Sigmoid colon (tissue), 7 donors: ENCODE results near the gene RGL4. TPM values are rescaled to one million over a fixed set of nuclear protein-coding genes. Genes with fewer than 3 reads are reported as not detected.
"Not testable (repeated sequence)": the region's sequence is repeated elsewhere in the genome, so short reads cannot be mapped to it uniquely, and the experiment has no call there.

ENCODE experiments used
- DNase-seq: peaks from one replicate; pipeline ENCODE4 v3.0.0-alpha.2; 2019
- H3K27ac ChIP-seq, 4 donors: fragments of 200-600 bp; sonication (generic); one replicate each; pipeline ENCODE4 v1.5.1; 2016 to 2019; ENCODE audit warnings: mild to moderate bottlenecking in 1 of 4
- H3K27me3 ChIP-seq, 3 donors: fragments of 200-600 bp; sonication (generic); one replicate each; pipeline ENCODE4 v1.5.1; 2019; ENCODE audit warnings: mild to moderate bottlenecking in 1 of 3
- H3K36me3 ChIP-seq, 4 donors: fragments of 200-600 bp; sonication (generic); one replicate each; pipeline ENCODE4 v1.5.1; 2016 to 2019
- H3K4me1 ChIP-seq, 4 donors: fragments of 200-600 bp; sonication (generic); one replicate each; pipeline ENCODE4 v1.5.1; 2017 to 2019
- H3K4me3 ChIP-seq, 4 donors: fragments of 200-600 bp; sonication (generic); one replicate each; pipeline ENCODE4 v1.5.1; 2017 to 2019; ENCODE audit warnings: mild to moderate bottlenecking in 2 of 4, moderate library complexity in 1 of 4
- H3K9me3 ChIP-seq, 4 donors: fragments of 200-600 bp in 3 of 4; sonication (generic) in 3 of 4; one replicate each; pipeline versions ENCODE4 v1.5.1 to v1.6.1; 2013 to 2019
- CTCF ChIP-seq, 4 experiments: fragments of 450-650 bp in 3 of 4; fragments of 200-600 bp in 1 of 4; IDR thresholded peaks; one replicate each; pipeline ENCODE4 v1.5.1; 2016 to 2019; ENCODE audit warnings: antibody characterized with exemption in 4 of 4, mild to moderate bottlenecking in 3 of 4, moderate library complexity in 2 of 4
- EP300 ChIP-seq, 4 donors: sonication (generic); formaldehyde crosslinking; IDR thresholded peaks; one replicate each; pipeline ENCODE4 v1.6.1; 2017; ENCODE audit warnings: antibody characterized with exemption in 4 of 4
- POLR2A ChIP-seq, 2 donors: fragments of 450-650 bp; IDR thresholded peaks; one replicate each; pipeline ENCODE4 v1.6.1; 2016; ENCODE audit warnings: antibody characterized with exemption in 2 of 2, mild to moderate bottlenecking in 2 of 2, moderate library complexity in 2 of 2
- POLR2AphosphoS5 ChIP-seq, 4 donors: sonication (generic); formaldehyde crosslinking; IDR thresholded peaks; one replicate each; pipeline ENCODE4 v1.6.1; 2017; ENCODE audit warnings: antibody characterized with exemption in 4 of 4
- WGBS, 2 donors: extraction: QIAGEN DNeasy Blood & Tissue Kit; methylation state at CpG; one replicate each; pipeline ENCODE4 v1.1.7; 2013; 5-methylcytosine and 5-hydroxymethylcytosine counted together
- intact Hi-C: fragments of 100-400 bp; cut with DNase I; formaldehyde crosslinking; loops from one replicate; pipeline ENCODE4 v1.15.1; 2023
- polyA plus RNA-seq, 3 donors: library from polyadenylated mRNA; stranded (reverse); fragments of 200-250 nt; gene quantifications; one replicate each; pipeline ENCODE4 v1.2.3, GENCODE V29; 2013
- total RNA-seq, 4 donors: library from RNA; depleted of rRNA; stranded (reverse); fragments of >200 nt; gene quantifications; one replicate each; pipeline ENCODE4 v1.1.0, GENCODE V29; 2016
- donor health status: healthy with polysubstance abuse.
- donor health status: Bipolar disorder and iron deficiency.
- donor health status: healthy.

Gene RGL4
- total and polyA plus RNA-seq, 7 donors, result 1.8 to 3.2 (median 2.8) TPM; not detected in 4

DNA sequence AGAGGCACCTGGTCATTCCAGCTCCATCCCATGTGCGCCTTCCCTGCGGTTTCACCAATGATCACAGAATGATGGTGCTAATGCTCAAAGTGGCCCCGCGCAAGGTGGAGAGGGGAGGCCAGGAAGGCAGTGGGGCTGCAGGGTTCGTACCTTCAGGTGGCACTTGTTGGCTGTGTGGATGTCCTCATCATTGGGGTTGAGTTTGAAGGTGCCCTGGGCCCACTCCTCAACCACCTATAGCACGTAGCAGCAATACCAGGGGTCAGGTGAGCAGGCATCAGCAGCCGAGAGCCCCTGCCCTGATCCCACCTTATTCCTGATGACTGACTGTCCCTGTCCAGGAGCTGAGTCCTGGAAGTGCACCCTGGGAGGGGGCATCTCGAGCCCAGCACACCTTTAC, 38.1 kb upstream of the RGL4 start:
- WGBS, 2 donors, result 89 to 97% methylated on average over 8 of the region's 8 CpGs
- peak; percentile 44 for DNase-seq
- H3K9me3 ChIP-seq, result no peaks in the 10 kb centered on the region
- no peak overlapping the region for H3K27ac ChIP-seq
- TF ChIP-seq CTCF (IDR thresholded peaks at IDR 0.05), result no peak
- no peak for TF ChIP-seq EP300 (IDR thresholded peaks at IDR 0.05)
- TF ChIP-seq POLR2AphosphoS5 (IDR thresholded peaks at IDR 0.05), result no peak
- no peak for TF ChIP-seq POLR2A (IDR thresholded peaks at IDR 0.05)
- intact Hi-C loops, result no loop called here
- H3K27me3 ChIP-seq, result no peaks in the 10 kb centered on the region
- no peaks in the 10 kb centered on the region for H3K4me1 ChIP-seq
- H3K4me3 ChIP-seq, result no peak overlapping the region
- H3K36me3 ChIP-seq, result peaks cover 0 to 8% (median 4%) of the 10 kb centered on the region in 4 donors

GRCh38 chr22:23655891-23656475, 34.8 kb upstream of the RGL4 start:
- TF ChIP-seq POLR2AphosphoS5 (IDR thresholded peaks at IDR 0.05), result no peak
- TF ChIP-seq EP300 (IDR thresholded peaks at IDR 0.05), result no peak
- no peak for TF ChIP-seq POLR2A (IDR thresholded peaks at IDR 0.05)
- no peak for TF ChIP-seq CTCF (IDR thresholded peaks at IDR 0.05)
- Histone ChIP-seq H3K36me3 (peaks cover 0 to 23% (median 3%) of the 10 kb centered on the region in 4 donors), H3K4me1 (no peaks in the 10 kb centered on the region), H3K27me3 (no peaks in the 10 kb centered on the region), H3K27ac (no peak overlapping the region), H3K9me3 (no peaks in the 10 kb centered on the region), H3K4me3 (no peak overlapping the region)
- WGBS, 2 donors, result 93 to 94% methylated on average over 6 of the region's 6 CpGs
- intact Hi-C loops, result no loop called here
- peak; percentile 37 for DNase-seq

GRCh38 chr22:23657727-23658126, 33.1 kb upstream of the RGL4 start:
- Histone ChIP-seq H3K4me3 (no peak overlapping the region), H3K27ac (no peak overlapping the region), H3K36me3 (peaks cover 0 to 25% (median 1%) of the 10 kb centered on the region in 4 donors), H3K4me1 (no peaks in the 10 kb centered on the region), H3K27me3 (no peaks in the 10 kb centered on the region), H3K9me3 (no peaks in the 10 kb centered on the region)
- DNase-seq, result no peak
- TF ChIP-seq EP300 (IDR thresholded peaks at IDR 0.05) (no peak), CTCF (IDR thresholded peaks at IDR 0.05) (no peak), POLR2A (IDR thresholded peaks at IDR 0.05) (no peak), POLR2AphosphoS5 (IDR thresholded peaks at IDR 0.05) (no peak)
- intact Hi-C loops, result no loop called here
- 71 to 81% methylated on average over 5 of the region's 5 CpGs for WGBS, 2 donors

DNA sequence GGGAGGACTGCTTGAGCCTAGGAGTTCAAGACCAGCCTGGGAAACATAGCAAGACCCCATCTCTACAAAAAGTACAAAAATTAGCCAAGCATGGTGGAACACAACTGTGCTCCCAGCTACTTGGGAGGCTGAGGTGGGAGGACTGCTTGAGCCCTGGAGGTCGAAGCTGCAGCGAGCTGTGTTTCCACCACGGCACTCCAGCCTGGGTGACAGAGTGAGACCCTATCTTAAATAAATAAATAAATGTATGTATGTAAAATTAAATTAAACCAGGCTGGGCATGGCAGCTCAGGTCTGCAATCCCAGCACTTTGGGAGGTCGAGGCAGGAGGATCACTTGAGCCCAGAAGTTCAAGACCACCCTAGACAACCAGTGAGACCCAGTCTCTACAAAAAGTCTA, 30.4 kb upstream of the RGL4 start:
- peak; percentile 39 for DNase-seq
- intact Hi-C loops, H3K27ac ChIP-seq, H3K27me3 ChIP-seq, H3K9me3 ChIP-seq, H3K4me1 ChIP-seq, H3K4me3 ChIP-seq: not testable (repeated sequence)
- H3K36me3 ChIP-seq, result peaks cover 0 to 33% (median 0%) of the 10 kb centered on the region in 4 donors
- WGBS, 2 donors, result 98 to 99% methylated on average over 4 of the region's 4 CpGs

DNA sequence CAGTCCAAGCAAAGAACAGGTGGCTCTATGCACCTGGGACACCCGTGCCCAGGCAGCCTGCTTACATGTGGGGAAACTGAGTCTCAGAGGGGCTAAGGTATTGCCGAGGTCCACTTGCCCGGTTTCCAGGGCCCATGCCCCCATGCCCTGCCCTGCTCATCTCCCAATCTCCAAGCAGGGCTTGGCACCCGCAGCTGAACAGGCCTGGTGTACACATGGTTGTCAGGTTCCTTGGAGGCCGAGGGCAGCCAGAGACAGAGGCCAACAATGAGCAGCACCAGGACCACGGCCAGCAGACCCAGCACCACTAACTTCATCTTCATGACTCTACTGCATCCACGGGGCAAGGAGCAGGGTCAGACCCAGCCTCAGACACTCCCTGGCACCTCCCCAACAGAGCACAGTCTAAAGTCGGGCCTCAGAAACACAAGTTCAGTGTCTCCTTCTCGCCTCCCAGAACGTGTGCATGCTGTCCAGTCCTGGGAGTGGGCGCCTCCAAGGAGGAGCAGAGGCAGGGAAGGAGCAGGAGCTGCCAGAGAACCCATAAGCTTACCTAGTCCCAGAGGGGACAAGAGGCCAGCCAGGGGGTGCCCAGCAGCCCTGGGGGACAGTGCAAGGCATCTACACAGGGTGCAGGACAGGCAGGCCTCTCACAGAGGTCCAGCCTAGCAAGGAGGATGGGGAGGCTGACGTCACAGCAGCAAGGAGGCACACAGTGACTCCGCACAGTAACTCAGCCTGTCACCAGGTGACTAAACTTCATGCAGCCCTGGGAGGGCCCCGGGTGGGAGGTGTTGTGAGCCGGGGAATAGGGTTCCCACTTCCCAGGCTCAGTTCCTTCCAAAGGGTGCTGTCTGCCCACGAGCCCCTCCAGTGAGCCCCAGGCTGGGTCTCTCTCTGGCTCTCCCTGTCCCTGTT, 20.2 kb upstream of the RGL4 start:
- no peaks in the 10 kb centered on the region for H3K27me3 ChIP-seq
- no peaks in the 10 kb centered on the region for H3K36me3 ChIP-seq
- peak; percentile 50 for DNase-seq
- no peak overlapping the region for H3K4me3 ChIP-seq
- intact Hi-C loops, result no loop called here
- H3K4me1 ChIP-seq, result no peaks in the 10 kb centered on the region
- TF ChIP-seq POLR2A (IDR thresholded peaks at IDR 0.05), result no peak
- no peak for TF ChIP-seq POLR2AphosphoS5 (IDR thresholded peaks at IDR 0.05)
- H3K9me3 ChIP-seq, result no peaks in the 10 kb centered on the region
- no peak overlapping the region for H3K27ac ChIP-seq
- WGBS, 2 donors, result 88% methylated on average over 16 of the region's 16 CpGs

DNA sequence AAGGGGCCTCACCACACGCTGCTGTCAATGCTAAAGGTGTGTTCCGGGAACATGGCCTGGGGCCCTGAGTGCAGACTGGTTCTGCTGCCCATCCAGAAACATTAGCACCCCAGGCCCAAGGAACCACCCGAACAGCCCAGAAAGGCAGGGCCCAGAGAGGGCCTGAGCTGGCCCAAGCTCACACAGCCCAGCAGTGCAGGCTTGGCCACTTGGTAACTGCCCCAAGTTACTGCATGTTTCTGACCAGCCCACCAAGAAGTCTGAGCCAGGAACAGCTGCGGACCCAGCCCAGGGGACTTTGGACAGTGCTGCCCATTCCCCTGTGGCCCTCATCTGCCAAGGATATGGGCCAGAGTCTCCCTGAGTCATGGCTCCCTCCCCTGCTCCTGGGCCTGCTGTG, 19.4 kb upstream of the RGL4 start:
- 39 to 82% methylated on average over 2 of the region's 4 CpGs for whole genome bisulfite sequencing, 2 donors
- H3K9me3 ChIP-seq, H3K27me3 ChIP-seq, H3K27ac ChIP-seq, H3K36me3 ChIP-seq, H3K4me1 ChIP-seq, H3K4me3 ChIP-seq, intact Hi-C loops: not testable (repeated sequence)
- DNase-seq, result peak; percentile 14

DNA sequence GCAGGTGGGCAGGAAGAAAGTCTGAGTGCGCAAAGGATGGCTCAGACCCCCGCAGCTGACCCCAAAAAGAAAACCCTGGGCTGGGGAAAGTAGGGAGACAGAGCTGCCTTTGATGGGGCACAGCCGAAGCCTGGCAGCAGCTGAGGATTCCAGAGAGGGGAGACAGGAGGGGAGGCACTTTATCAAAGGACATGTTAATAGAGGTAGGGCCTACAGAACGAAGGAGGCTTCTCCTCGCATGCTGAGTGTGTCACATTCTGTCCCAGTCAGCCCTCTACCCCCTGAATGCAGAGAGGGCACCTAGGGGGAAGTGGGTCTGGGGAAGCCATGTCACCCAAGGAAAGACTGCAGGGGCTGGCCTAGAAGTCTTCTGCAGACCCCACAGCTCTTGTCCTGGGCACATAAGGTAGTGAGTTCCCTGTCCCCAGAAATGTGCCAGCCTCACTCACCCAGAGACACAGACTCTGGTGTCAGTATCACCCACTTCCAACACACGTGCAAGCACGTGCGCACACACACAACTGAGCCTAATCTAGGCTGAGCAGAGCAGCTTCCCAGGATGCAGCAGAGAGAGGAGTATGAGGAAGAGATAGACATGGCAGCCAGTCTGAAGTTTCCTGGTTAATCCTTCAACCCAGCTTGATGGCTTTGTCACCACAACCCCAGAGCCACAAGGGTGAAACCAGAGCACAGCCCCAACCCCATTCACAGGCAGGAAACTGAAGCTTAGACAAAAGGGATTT, 18.3 kb upstream of the RGL4 start:
- intact Hi-C loops, H3K36me3 ChIP-seq, H3K27ac ChIP-seq, H3K4me1 ChIP-seq, H3K4me3 ChIP-seq, H3K27me3 ChIP-seq, H3K9me3 ChIP-seq: not testable (repeated sequence)
- peak; percentile 27 for DNase-seq
- 93 to 94% methylated on average over 8 of the region's 8 CpGs for WGBS, 2 donors
